CD4-positive, alpha-beta T cell treated with Interferon gamma for 1 hour (primary cell): Measurements from ENCODE around the gene ERC2.
"Not testable (repeated sequence)": the region's sequence is repeated elsewhere in the genome, so short reads cannot be mapped to it uniquely, and the experiment has no call there.

Experiments
- DNase-seq: peaks from one replicate; pipeline ENCODE4 v3.0.0-alpha.2; 2020

Gene ERC2

GRCh38 chr3:56468184-56469106 lies at the start of gene ERC2:
Gene ERC2 (minus strand): TSS chr3:56468467.
- no peak for DNase-seq

- no peak for DNase-seq
Measured at GRCh38 chr3:56502738-56503137, 34.5 kb upstream of the ERC2 start.

- not testable (repeated sequence) for DNase-seq
Measured at GRCh38 chr3:56496376-56496775, 28.1 kb upstream of the ERC2 start.

GRCh38 chr3:56494679-56495322 lies 26.5 kb upstream of the ERC2 start:
- peak; percentile 61 for DNase-seq

GRCh38 chr3:56491566-56491965 lies 23.3 kb upstream of the ERC2 start:
- DNase-seq = no peak

GRCh38 chr3:56488812-56489600 lies 20.7 kb upstream of the ERC2 start:
- no peak for DNase-seq

- DNase-seq = no peak
Measured at GRCh38 chr3:56484525-56485032, 16.3 kb upstream of the ERC2 start.

- DNase-seq = no peak
Measured at GRCh38 chr3:56484122-56484521, 15.9 kb upstream of the ERC2 start.

- no peak for DNase-seq
Measured at GRCh38 chr3:56477646-56478045, 9.4 kb upstream of the ERC2 start.

- no peak for DNase-seq
Measured at GRCh38 chr3:56476771-56477170, 8.5 kb upstream of the ERC2 start.

- no peak for DNase-seq
Measured at GRCh38 chr3:56471771-56472170, 3.5 kb upstream of the ERC2 start.

GRCh38 chr3:56469141-56469540 lies 874 bp upstream of the ERC2 start:
- no peak for DNase-seq

- no peak for DNase-seq
Measured at GRCh38 chr3:56467801-56468183, 475 bp downstream of the ERC2 start.

GRCh38 chr3:56467108-56467507 lies 1.2 kb downstream of the ERC2 start:
- DNase-seq = no peak

GRCh38 chr3:56459719-56460118 lies 8.5 kb downstream of the ERC2 start:
- DNase-seq = no peak

GRCh38 chr3:56459104-56459496 lies 9.2 kb downstream of the ERC2 start:
- no peak for DNase-seq

GRCh38 chr3:56458496-56459103 lies 9.7 kb downstream of the ERC2 start:
- no peak for DNase-seq

GRCh38 chr3:56456117-56456516 lies 12.2 kb downstream of the ERC2 start:
- no peak for DNase-seq

- DNase-seq = no peak
Measured at GRCh38 chr3:56453011-56453410, 15.3 kb downstream of the ERC2 start.

GRCh38 chr3:56452085-56452484 lies 16.2 kb downstream of the ERC2 start:
- no peak for DNase-seq

- no peak for DNase-seq
Measured at GRCh38 chr3:56443372-56443771, 24.9 kb downstream of the ERC2 start.

GRCh38 chr3:56428667-56429066 lies 39.6 kb downstream of the ERC2 start:
- DNase-seq = no peak

GRCh38 chr3:56424885-56425284 lies 43.4 kb downstream of the ERC2 start:
- no peak for DNase-seq
